Neural cell (in vitro differentiated cells): ENCODE results near the gene GOLGA2. TPM values are rescaled to one million over a fixed set of nuclear protein-coding genes. Genes with fewer than 3 reads are reported as not detected.

Experiments
- H2AFZ ChIP-seq: fragments of 200-600, 300-800 bp; sonication (generic), shearing (Covaris generic); 2 replicates; pipeline ENCODE4 v1.6.0; 2014; ENCODE audit warnings: low read depth, mild to moderate bottlenecking, antibody characterized with exemption, low read length, moderate library complexity
- H3F3A ChIP-seq: fragments of 200-600 bp; shearing (Covaris generic); 2 replicates; pipeline ENCODE4 v1.6.1; 2016; ENCODE audit warnings: mild to moderate bottlenecking, moderate library complexity, mixed read lengths, antibody characterized with exemption, low read length; ENCODE audit not compliant: insufficient read depth, poor library complexity, severe bottlenecking
- H3K27ac ChIP-seq: fragments of 200-600, 300-800 bp; sonication (generic), shearing (Covaris generic); 2 replicates; pipeline ENCODE4 v1.5.1; 2014; ENCODE audit warnings: mild to moderate bottlenecking, low read length, moderate library complexity
- H3K27me3 ChIP-seq: fragments of 300-800, 200-600 bp; sonication (generic), shearing (Covaris generic); 2 replicates; pipeline ENCODE4 v1.6.0; 2014; ENCODE audit warnings: mild to moderate bottlenecking, low read depth, low read length, moderate library complexity; ENCODE audit not compliant: insufficient read depth
- H3K36me3 ChIP-seq: fragments of 300-800, 200-600 bp; sonication (generic), shearing (Covaris generic); 2 replicates; pipeline ENCODE4 v1.5.1; 2014; ENCODE audit warnings: mild to moderate bottlenecking, antibody characterized with exemption, low read length, moderate library complexity; ENCODE audit not compliant: insufficient read depth
- H3K4me2 ChIP-seq: fragments of 300-800, 200-600 bp; sonication (generic), shearing (Covaris generic); 2 replicates; pipeline ENCODE4 v1.6.0; 2014; ENCODE audit warnings: mild to moderate bottlenecking, low read length
- H3K4me3 ChIP-seq: fragments of 300-800, 200-600 bp; sonication (generic), shearing (Covaris generic); 2 replicates; pipeline ENCODE4 v1.5.1; 2014; ENCODE audit warnings: mild to moderate bottlenecking, low read length, moderate library complexity
- H3K79me2 ChIP-seq: fragments of 200-600 bp; shearing (Covaris generic); replicated peaks from 2 replicates; pipeline ENCODE4 v1.6.0; 2014; ENCODE audit warnings: mild to moderate bottlenecking, low read length, moderate library complexity; ENCODE audit not compliant: insufficient read depth
- H3K9ac ChIP-seq: fragments of 300-800, 200-600 bp; sonication (generic), shearing (Covaris generic); 2 replicates; pipeline ENCODE4 v1.6.1; 2016; ENCODE audit warnings: mild to moderate bottlenecking, low read length, mixed read lengths
- H3K9me2 ChIP-seq: fragments of 200-600 bp; shearing (Covaris generic); 2 replicates; pipeline ENCODE4 v1.6.1; 2016; ENCODE audit warnings: mild to moderate bottlenecking, low read length, mixed read lengths; ENCODE audit not compliant: insufficient read depth
- H3K9me3 ChIP-seq: fragments of 200-600, 300-800 bp; sonication (generic), shearing (Covaris generic); 2 replicates; pipeline ENCODE4 v1.6.1; 2016; ENCODE audit warnings: mild to moderate bottlenecking, mixed run types, low read length, moderate library complexity, mixed read lengths
- H4K20me1 ChIP-seq: fragments of 200-600 bp; shearing (Covaris generic); 2 replicates; pipeline ENCODE4 v1.6.1; 2016; ENCODE audit warnings: mild to moderate bottlenecking, mixed run types; ENCODE audit not compliant: insufficient read depth
- CTCF ChIP-seq: fragments of 450-650 bp; IDR thresholded peaks from 2 replicates; pipeline ENCODE4 v1.5.1; 2014; ENCODE audit warnings: antibody characterized with exemption, mild to moderate bottlenecking, moderate library complexity; ENCODE audit not compliant: poor library complexity, severe bottlenecking
- EP300 ChIP-seq: fragments of 450-650 bp; conservative IDR thresholded peaks from 2 replicates; pipeline ENCODE4 v1.6.1; 2014; ENCODE audit warnings: antibody characterized with exemption, mild to moderate bottlenecking, moderate library complexity; ENCODE audit not compliant: poor library complexity, severe bottlenecking
- EZH2 ChIP-seq: fragments of 200-600, 300-800 bp; shearing (Covaris generic), sonication (generic); IDR thresholded peaks from 2 replicates; pipeline ENCODE4 v1.6.1; 2014; ENCODE audit warnings: antibody characterized with exemption, low read length, borderline replicate concordance, mild to moderate bottlenecking; ENCODE audit not compliant: insufficient read depth, poor library complexity, severe bottlenecking
- MXI1 ChIP-seq: fragments of 450-650 bp; conservative IDR thresholded peaks from 2 replicates; pipeline ENCODE4 v1.6.1; 2014; ENCODE audit warnings: antibody characterized with exemption, mild to moderate bottlenecking; ENCODE audit not compliant: poor library complexity, severe bottlenecking
- POLR2AphosphoS5 ChIP-seq: IDR thresholded peaks from 2 replicates; pipeline ENCODE4 v1.6.1; 2012
- RAD21 ChIP-seq: fragments of 450-650 bp; conservative IDR thresholded peaks from 2 replicates; pipeline ENCODE4 v1.6.1; 2014; ENCODE audit warnings: antibody characterized with exemption, mild to moderate bottlenecking, moderate library complexity
- REST ChIP-seq: IDR thresholded peaks from 2 replicates; pipeline ENCODE4 v1.6.1; 2012; ENCODE audit warnings: borderline replicate concordance
- SMC3 ChIP-seq: fragments of 450-650 bp; conservative IDR thresholded peaks from 2 replicates; pipeline ENCODE4 v1.6.1; 2014; ENCODE audit warnings: antibody characterized with exemption, mild to moderate bottlenecking, moderate library complexity; ENCODE audit not compliant: poor library complexity
- TAF1 ChIP-seq: IDR thresholded peaks from 2 replicates; pipeline ENCODE4 v1.6.1; 2012; ENCODE audit warnings: low read depth
- polyA plus RNA-seq: library from polyadenylated mRNA; depleted of rRNA; stranded (reverse); fragments of >200 nt; gene quantifications from 2 replicates; pipeline ENCODE4 v1.2.3, GENCODE V29; 2014

The GOLGA2 gene
- polyA plus RNA-seq, 1 donor from 2014 or later = 46.3 TPM

- no peak overlapping the region for H3K9ac ChIP-seq
- no peaks in the 10 kb centered on the region for H3F3A ChIP-seq
- TF ChIP-seq TAF1 (no peak), EP300 (no peak), MXI1 (no peak), CTCF (no peak), EZH2 (no peak), SMC3 (no peak)
- H3K79me2 ChIP-seq = no peaks in the 10 kb centered on the region
- no peaks in the 10 kb centered on the region for H3K36me3 ChIP-seq
- no peak overlapping the region for H2AFZ ChIP-seq
- no peaks in the 10 kb centered on the region for H3K9me2 ChIP-seq
- no peaks in the 10 kb centered on the region for H3K9me3 ChIP-seq
- no peaks in the 10 kb centered on the region for H4K20me1 ChIP-seq
- H3K27ac ChIP-seq = no peak overlapping the region
- no peaks in the 10 kb centered on the region for H3K27me3 ChIP-seq
- H3K4me2 ChIP-seq = no peak overlapping the region
- H3K4me3 ChIP-seq = no peak overlapping the region
Measured at GRCh38 chr9:128246471-128246870, 29.3 kb downstream of the GOLGA2 start.

- no peaks in the 10 kb centered on the region for H3K9me3 ChIP-seq
- TF ChIP-seq CTCF (no peak), MXI1 (no peak)
- no peaks in the 10 kb centered on the region for H4K20me1 ChIP-seq
- no peak overlapping the region for H3K9ac ChIP-seq
- no peak overlapping the region for H2AFZ ChIP-seq
- no peak overlapping the region for H3K27ac ChIP-seq
- no peaks in the 10 kb centered on the region for H3K36me3 ChIP-seq
- H3F3A ChIP-seq = no peaks in the 10 kb centered on the region
- H3K27me3 ChIP-seq = no peaks in the 10 kb centered on the region
- no peak overlapping the region for H3K4me2 ChIP-seq
- H3K4me3 ChIP-seq = no peak overlapping the region
- H3K9me2 ChIP-seq = no peaks in the 10 kb centered on the region
- no peaks in the 10 kb centered on the region for H3K79me2 ChIP-seq
Measured at GRCh38 chr9:128245421-128246151, 30.2 kb downstream of the GOLGA2 start.

GRCh38 chr9:128244837-128245231 is 31.0 kb downstream of the GOLGA2 start:
- Histone ChIP-seq H3K36me3 (peaks cover 4% of the 10 kb centered on the region), H2AFZ (no peak overlapping the region), H3K79me2 (no peaks in the 10 kb centered on the region), H3K27me3 (no peaks in the 10 kb centered on the region), H3K9me3 (no peaks in the 10 kb centered on the region), H3K9ac (no peak overlapping the region), H3K4me2 (no peak overlapping the region), H3K9me2 (no peaks in the 10 kb centered on the region), H3K4me3 (no peak overlapping the region), H3K27ac (no peak overlapping the region), H3F3A (no peaks in the 10 kb centered on the region), H4K20me1 (no peaks in the 10 kb centered on the region)
- no peak for TF ChIP-seq POLR2AphosphoS5
- TF ChIP-seq EP300 = no peak
- TF ChIP-seq EZH2 = no peak
- no peak for TF ChIP-seq REST
- no peak for TF ChIP-seq MXI1
- TF ChIP-seq SMC3 = no peak
- no peak for TF ChIP-seq CTCF
- TF ChIP-seq TAF1 = no peak
- TF ChIP-seq RAD21 = no peak
